ENCODE results near the gene DNAJC7.

Gene DNAJC7, protein sequence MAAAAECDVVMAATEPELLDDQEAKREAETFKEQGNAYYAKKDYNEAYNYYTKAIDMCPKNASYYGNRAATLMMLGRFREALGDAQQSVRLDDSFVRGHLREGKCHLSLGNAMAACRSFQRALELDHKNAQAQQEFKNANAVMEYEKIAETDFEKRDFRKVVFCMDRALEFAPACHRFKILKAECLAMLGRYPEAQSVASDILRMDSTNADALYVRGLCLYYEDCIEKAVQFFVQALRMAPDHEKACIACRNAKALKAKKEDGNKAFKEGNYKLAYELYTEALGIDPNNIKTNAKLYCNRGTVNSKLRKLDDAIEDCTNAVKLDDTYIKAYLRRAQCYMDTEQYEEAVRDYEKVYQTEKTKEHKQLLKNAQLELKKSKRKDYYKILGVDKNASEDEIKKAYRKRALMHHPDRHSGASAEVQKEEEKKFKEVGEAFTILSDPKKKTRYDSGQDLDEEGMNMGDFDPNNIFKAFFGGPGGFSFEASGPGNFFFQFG

GRCh38 chr17:42016941-42017865 lies at the start of gene DNAJC7:
DNAJC7 (minus strand) TSS chr17:42017439; CDS start chr17:42017416, 23 bp downstream.
- DNase-seq (ENCODE audit: low read depth), result peak; percentile 86

DNA sequence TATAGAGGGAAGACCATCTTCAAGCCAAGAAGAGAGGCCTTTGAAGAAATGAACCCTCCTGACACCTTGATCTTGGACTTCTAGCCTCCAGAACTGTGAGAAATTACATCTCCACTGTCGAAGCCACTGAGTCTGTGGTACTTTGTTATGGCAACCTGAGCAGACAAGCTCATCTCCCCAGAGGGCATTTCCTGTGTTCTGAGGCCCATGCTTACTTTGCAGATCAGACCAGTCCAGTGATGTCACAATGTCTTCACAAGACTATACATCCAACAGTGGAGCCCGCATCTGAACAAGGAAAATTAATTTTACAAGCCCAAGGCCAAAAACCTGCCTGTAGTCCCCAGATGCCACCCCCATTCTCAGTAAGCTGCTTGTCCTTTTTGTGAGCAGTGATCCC lies 48.0 kb upstream of the DNAJC7 start:
- DNase-seq (ENCODE audit: low read depth), result no peak

DNA sequence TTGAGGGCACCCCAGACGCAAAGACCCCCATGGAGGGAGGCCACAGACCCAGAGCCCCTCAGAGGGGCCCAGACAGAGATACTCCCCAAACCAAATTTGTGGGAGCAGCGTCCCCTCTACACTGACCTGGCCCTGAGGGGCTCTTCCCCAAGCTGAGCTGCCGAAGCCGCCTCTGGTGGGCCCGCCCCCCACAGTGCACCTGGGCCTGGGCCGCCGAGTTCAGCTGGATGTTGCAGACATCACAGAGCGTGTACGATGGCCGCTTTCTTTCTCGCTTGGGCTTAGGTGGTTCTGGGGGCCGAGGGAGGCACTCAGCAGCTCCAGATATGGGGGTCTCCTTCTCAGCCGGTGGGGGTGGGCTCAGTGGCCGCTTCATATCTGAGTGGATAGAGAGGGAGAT lies 45.4 kb upstream of the DNAJC7 start:
- no peak for DNase-seq (ENCODE audit: low read depth)

DNA sequence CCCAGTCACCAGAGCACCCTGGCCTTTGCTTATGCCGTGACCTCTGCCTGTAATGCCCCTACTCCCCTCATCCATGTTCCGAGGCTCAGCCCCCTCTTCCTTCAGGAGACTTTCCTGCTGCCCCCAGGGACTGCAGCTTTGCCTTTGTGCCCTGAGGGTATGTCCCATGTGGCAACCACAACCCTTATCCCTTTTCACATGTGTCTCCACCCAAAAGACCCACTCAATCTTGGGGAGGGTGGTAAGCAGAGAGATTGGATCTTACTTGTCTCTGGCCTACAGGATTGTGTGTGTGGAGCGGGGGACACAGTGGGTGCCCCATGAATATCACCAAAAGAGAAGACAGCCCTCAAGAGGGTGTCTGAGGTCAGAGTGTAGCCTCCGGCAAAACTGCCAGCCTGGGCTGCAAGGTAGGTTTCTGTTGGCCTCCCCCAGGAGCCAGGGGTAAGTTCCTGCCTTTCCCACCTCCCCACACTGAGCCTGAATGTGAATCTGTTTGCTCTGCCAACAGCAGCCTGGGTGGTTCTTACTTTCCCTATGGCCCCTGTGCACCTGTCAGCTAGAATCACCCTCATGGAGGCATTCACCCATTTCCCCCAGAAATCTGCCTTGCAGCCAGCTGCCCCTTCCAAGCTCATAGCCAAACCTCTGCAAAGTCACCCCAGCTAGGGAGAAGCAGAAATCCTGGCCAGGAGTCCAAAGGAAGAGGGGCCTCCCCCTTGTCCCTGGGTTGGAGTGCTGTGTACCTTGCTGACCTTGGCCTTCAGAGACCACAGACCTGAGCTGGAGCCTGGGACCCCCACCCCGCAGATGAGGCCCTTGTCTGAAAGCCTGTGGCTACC lies 44.6 kb upstream of the DNAJC7 start:
- DNase-seq (ENCODE audit: low read depth), result no peak

- DNase-seq (ENCODE audit: low read depth), result no peak
These were observed 43.0 kb upstream of the DNAJC7 start for GRCh38 chr17:42060231-42060630.

- no peak for DNase-seq (ENCODE audit: low read depth)
These were observed 42.6 kb upstream of the DNAJC7 start for GRCh38 chr17:42059815-42060214.

DNA sequence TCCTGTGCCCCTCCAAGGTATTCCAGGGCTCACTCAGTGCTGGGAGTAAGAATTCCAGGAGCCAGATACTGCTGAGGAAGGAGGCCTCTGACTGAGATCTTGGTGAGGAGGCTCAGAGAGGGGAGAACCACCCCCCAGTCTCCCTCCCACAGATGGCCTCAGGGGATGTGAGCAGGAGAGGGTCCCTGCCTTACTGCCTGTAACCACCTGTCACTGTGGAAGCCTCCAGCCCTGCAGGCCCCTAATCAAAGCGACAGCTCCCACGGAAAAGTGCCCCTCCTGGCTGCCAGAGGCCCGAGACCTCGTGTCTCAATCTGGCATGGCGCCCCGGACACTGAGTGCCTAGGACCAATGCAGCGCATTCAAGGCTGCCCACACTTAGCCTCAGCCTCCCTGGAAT lies 40.8 kb upstream of the DNAJC7 start:
- no peak for DNase-seq (ENCODE audit: low read depth)

- no peak for DNase-seq (ENCODE audit: low read depth)
These were observed 39.4 kb upstream of the DNAJC7 start for GRCh38 chr17:42056635-42057034.

GRCh38 chr17:42055496-42055895 lies 38.3 kb upstream of the DNAJC7 start:
- no peak for DNase-seq (ENCODE audit: low read depth)

- DNase-seq (ENCODE audit: low read depth), result no peak
These were observed 37.8 kb upstream of the DNAJC7 start for GRCh38 chr17:42055027-42055426.

DNA sequence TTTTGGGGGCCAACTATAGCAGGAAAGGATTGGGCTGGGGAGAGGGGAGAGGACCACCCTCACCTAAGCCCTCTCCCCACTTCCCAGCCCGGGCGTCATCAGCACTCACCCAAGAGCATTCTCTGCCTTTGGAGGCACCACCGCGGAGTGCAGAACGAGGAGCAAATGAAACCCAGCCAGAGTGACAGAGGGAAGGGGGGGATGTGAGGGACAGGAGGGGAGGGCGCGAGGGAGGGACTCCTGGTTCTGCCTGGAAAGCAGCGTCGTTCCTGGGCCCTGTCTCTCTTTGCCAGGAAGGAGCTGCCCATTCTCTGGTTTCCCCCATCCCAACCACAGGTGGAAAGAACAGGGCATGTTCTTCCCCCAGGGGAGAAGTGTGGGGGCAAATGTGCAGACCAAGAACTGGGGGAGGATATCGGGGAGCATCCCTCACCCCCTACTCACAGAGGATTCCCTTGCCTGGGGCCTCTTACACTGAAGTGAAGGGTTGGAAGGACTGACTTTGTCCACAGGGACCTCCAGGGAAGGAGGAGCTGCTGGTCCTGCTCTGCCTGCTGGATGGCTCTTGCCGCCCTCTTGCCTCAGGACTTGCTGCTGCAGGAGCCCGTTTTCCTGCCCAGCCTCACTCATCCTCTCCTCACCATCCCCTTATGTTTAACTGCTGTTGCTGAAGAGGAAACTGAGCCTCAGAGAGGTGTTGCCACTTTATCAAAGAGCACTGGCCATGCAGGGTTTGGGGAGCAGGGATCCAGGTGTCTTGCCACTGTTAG lies 36.7 kb upstream of the DNAJC7 start:
- no peak for DNase-seq (ENCODE audit: low read depth)

- DNase-seq (ENCODE audit: low read depth), result no peak
These were observed 35.2 kb upstream of the DNAJC7 start for GRCh38 chr17:42052346-42052877.

GRCh38 chr17:42051645-42052044 lies 34.4 kb upstream of the DNAJC7 start:
- no peak for DNase-seq (ENCODE audit: low read depth)

DNA sequence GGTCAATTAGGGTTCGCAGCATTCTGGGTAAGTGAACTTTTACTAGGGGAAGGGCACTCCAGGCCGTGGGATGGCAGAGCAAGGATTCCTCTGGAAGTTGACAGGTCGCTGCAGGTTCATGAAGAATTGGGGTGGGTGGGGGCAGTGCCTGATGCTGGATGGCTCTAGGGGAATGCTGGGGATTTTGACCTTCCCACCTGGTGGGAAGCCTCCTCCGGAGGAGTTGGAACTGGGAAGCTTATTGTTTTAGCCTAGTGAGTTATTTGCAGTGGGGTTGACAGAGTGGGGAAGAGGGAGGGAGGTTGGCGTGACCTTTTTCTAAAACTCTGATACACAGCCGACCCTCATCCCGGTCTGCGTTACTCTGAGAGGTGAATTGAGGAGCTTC lies 33.8 kb upstream of the DNAJC7 start:
- no peak for DNase-seq (ENCODE audit: low read depth)

DNA sequence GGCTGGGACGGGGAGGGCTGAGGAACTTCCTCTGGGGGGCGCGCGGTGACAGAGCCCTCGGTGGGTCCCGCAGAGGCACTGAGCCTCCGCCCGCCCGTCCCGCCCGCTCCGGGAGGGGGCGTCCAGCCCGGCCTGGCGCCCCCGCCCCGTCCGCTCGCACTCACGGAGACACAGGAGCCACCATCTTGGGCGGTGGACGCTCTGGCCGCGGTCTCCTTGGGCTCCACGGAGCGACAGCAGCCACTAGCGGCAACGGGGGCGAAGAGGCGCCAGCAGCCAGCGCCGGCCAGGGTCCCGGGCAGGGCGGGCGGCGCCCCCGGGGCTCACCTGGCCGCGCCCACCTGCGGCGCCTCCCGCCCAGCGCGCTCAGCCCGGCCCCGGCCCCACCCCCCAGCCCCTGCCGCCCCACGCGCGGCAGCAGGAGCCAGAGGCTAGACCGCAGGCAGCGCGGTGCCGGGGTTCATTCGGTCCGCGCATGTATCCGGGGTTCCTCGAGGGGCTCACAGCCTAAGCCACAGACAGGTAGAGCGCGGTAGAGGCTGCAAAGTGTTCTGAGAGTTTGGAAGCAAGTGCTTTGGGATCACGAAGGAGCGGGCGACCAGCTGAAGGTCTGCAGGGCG lies 33.3 kb upstream of the DNAJC7 start, which contains the start of gene C17orf113:
Gene C17orf113 (minus strand): TSS at position 209 of the 620 bp plus-strand sequence. CDS start 7,225 bp downstream, outside the sequence.
- DNase-seq (ENCODE audit: low read depth), result peak; percentile 22

- no peak for DNase-seq (ENCODE audit: low read depth)
These were observed 32.7 kb upstream of the DNAJC7 start for GRCh38 chr17:42049834-42050392.

GRCh38 chr17:42047343-42047742 lies 30.1 kb upstream of the DNAJC7 start:
- no peak for DNase-seq (ENCODE audit: low read depth)

DNA sequence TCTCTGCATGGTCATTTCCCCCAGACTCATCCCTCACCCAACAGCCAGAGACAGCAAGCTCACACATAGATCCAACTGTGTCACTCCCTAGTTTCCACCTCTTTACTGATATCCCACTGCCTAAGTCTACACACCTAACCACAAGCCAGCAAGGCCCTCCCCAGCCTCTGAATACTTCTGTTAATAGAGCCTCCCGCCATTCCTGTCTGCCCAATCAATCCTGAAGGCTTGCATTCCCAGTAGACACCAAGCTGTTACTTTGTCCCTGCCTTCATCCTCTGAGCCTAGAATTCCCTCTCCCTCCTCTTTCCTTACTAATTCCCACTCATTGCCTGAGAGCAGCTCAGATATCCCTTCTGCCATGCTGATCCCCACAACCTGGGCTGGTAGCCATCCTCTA lies 28.5 kb upstream of the DNAJC7 start:
- DNase-seq (ENCODE audit: low read depth), result no peak

- no peak for DNase-seq (ENCODE audit: low read depth)
These were observed 25.5 kb upstream of the DNAJC7 start for GRCh38 chr17:42042598-42043319.
